Brain pericyte (primary cell): ENCODE results near the gene PCDHGA1.
A peak's percentile ranks its signal among the peaks of the same experiment; 100 is the strongest.
"Not testable (repeated sequence)": the region's sequence is repeated elsewhere in the genome, so short reads cannot be mapped to it uniquely, and the experiment has no call there.

Experiments used
- DNase-seq: peaks from one replicate; pipeline ENCODE4 v3.0.0-alpha.2; 2012; ENCODE audit warnings: low read depth, low spot score

PCDHGA1 gene

DNA sequence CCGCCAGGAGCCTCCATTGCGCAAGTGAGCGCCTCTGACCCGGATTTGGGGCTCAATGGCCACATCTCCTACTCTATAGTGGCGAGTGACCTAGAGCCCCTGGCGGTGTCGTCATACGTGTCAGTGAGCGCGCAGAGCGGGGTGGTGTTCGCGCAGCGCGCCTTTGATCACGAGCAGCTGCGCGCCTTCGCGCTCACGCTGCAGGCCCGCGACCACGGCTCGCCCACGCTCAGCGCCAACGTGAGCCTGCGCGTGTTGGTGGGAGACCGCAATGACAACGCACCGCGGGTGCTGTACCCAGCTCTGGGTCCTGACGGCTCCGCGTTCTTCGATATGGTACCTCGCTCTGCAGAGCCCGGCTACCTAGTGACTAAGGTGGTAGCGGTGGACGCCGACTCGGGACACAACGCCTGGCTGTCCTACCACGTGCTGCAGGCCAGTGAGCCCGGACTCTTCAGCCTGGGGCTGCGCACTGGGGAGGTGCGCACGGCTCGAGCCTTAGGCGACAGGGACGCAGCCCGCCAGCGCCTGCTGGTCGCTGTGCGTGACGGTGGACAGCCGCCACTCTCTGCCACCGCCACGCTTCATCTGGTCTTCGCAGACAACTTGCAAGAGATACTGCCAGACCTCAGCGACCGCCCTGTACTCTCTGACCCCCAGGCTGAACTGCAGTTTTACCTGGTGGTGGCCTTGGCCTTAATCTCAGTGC, 79.4 kb downstream of the PCDHGA1 start:
- DNase-seq = no peak

DNA sequence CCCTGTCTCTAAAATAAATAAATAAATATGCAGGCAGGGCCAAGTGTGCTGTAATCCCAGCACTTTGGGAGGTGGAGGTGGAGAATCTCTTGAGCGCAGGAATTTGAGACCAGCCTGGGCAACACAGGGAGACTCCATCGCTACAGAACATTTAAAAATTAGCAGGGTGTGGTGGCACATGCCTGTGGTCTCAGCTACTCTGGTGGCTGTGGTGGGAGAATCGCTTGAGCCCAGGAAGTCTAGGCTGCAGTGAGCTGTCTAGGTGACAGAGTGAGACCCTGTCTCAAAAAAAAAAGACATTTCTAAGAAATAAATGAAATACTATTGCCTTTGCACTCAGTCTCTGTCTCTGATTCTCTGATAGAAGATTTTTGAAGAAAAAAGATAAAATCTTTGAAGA, 81.3 kb downstream of the PCDHGA1 start:
- no peak for DNase-seq

- DNase-seq = no peak
Observed at GRCh38 chr5:141412854-141413539, 82.7 kb downstream of the PCDHGA1 start, which contains the start of gene PCDHGA10. Gene PCDHGA10, plus strand, starts transcription at chr5:141412987. Its CDS starts 189 bp downstream, at chr5:141413176.

DNA sequence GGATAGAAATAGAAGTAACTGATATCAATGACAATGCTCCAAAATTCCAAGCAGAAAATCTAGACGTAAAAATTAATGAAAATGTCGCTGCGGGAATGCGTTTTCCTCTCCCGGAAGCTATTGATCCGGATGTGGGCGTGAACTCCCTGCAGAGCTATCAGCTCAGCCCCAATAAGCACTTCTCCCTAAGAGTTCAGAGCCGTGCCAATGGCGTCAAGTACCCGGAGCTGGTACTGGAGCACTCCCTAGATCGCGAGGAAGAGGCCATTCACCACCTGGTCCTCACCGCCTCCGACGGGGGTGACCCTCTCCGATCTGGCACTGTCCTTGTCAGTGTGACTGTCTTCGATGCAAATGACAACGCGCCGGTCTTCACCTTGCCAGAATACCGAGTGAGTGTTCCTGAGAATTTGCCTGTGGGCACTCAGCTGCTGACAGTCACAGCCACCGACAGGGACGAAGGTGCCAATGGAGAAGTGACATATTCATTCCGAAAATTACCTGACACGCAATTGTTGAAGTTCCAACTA, 83.3 kb downstream of the PCDHGA1 start:
- DNase-seq = no peak

DNA sequence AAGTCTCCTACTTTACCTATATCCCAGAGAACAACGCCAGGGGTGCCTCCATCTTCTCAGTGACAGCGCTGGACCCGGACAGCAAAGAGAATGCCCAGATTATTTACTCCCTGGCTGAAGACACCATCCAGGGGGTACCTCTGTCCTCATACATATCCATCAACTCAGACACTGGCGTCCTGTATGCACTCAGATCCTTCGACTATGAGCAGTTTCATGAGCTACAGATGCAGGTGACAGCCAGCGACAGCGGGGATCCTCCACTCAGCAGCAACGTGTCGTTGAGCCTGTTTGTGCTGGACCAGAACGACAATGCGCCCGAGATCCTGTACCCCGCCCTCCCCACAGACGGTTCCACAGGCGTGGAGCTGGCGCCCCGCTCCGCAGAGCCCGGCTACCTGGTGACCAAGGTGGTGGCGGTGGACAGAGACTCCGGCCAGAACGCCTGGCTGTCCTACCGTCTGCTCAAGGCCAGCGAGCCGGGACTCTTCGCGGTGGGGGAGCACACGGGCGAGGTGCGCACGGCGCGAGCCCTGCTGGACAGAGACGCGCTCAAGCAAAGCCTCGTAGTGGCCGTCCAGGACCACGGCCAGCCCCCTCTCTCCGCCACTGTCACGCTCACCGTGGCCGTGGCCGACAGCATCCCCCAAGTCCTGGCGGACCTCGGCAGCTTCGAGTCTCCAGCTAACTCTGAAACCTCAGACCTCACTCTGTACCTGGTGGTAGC, 84.4 kb downstream of the PCDHGA1 start:
- DNase-seq = not testable (repeated sequence)

GRCh38 chr5:141415275-141415618, 84.9 kb downstream of the PCDHGA1 start:
- not testable (repeated sequence) for DNase-seq

DNA sequence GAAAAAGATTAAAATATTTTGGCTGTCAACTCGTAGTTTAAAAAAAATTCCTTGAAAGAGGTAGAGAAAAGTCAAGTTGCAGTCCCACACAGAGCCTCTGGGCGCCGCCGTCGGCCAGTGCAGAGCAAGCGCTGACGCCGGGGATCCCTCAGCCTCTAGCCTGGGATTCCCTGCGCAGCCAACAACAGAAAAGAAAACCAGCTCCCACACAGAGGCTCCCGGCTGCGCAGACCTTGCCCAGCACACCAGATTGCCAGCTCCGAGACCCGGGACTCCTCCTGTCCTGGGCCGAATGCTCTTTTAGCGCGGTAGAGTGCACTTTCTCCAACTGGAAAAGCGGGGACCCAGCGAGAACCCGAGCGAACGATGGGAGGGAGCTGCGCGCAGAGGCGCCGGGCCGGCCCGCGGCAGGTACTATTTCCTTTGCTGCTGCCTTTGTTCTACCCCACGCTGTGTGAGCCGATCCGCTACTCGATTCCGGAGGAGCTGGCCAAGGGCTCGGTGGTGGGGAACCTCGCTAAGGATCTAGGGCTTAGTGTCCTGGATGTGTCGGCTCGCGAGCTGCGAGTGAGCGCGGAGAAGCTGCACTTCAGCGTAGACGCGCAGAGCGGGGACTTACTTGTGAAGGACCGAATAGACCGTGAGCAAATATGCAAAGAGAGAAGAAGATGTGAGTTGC, 87.3 kb downstream of the PCDHGA1 start, which contains the start of gene PCDHGB7:
Gene PCDHGB7, plus strand, starts transcription at position 184 of the 679 bp plus-strand sequence. Its CDS starts 183 bp downstream, at position 367.
- DNase-seq = peak; percentile 18

DNA sequence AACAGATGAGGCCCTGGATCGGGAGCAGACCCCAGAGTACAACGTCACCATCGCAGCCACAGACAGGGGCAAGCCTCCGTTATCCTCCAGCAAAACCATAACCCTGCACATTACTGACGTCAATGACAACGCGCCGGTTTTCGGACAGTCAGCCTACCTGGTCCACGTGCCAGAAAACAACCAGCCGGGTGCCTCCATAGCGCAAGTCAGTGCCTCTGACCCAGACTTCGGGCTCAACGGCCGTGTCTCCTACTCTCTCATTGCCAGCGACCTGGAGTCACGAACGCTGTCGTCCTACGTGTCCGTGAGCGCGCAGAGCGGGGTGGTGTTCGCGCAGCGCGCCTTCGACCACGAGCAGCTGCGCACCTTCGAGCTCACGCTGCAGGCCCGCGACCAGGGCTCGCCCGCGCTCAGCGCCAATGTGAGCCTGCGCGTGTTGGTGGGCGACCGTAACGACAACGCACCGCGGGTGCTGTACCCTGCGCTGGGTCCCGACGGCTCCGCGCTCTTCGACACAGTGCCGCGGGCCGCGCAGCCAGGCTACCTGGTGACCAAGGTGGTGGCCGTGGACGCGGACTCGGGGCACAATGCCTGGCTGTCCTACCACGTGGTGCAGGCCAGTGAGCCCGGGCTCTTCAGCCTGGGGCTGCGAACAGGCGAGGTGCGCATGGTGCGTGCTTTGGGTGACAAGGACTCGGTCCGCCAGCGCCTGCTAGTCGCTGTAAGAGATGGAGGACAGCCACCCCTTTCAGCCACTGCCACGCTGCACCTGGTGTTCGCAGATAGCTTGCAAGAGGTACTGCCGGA, 89.0 kb downstream of the PCDHGA1 start:
- no peak for DNase-seq

DNA sequence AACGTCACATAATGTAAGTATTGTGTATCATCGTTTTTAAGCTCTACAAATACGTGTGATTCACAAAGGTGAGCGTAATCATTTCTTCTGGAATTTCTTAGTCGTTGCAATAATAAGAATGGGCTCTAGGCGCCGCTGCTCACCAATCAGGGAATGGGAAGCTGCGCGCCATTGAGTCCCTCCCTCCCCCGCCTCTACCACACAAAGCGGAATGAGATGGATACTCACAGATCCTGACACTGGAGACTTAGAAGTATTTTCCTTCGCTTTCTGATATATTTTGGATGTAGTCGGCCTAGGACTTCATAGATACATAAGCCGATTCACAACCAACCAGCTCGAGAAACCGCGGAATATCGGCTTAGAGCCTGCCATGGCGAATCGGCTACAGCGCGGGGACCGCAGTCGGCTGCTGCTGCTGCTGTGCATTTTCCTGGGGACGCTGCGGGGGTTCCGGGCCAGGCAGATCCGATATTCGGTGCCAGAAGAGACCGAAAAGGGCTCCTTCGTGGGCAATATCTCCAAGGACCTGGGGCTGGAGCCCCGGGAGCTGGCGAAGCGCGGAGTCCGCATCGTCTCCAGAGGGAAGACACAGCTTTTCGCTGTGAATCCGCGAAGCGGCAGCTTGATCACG, 90.7 kb downstream of the PCDHGA1 start, which contains the start of gene PCDHGA11:
Gene PCDHGA11, plus strand, starts transcription at position 197 of the 634 bp plus-strand sequence. Its CDS starts 177 bp downstream, at position 374.
- peak; percentile 10 for DNase-seq

- DNase-seq = no peak
Observed at GRCh38 chr5:141421489-141421855, 91.2 kb downstream of the PCDHGA1 start.

DNA sequence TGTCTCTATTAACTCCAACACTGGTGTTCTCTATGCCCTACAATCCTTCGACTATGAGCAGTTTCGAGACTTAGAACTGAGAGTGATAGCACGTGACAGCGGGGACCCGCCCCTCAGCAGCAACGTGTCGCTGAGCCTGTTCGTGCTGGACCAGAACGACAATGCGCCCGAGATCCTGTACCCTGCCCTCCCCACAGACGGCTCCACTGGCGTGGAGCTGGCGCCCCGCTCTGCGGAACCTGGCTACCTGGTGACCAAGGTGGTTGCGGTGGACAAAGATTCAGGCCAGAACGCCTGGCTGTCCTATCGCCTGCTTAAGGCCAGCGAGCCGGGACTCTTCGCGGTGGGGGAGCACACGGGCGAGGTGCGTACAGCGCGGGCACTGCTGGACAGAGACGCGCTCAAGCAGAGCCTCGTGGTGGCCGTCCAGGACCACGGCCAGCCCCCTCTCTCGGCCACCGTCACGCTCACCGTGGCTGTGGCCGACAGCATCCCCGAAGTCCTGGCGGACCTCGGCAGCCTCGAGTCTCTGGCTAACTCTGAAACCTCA, 92.5 kb downstream of the PCDHGA1 start:
- DNase-seq = no peak

DNA sequence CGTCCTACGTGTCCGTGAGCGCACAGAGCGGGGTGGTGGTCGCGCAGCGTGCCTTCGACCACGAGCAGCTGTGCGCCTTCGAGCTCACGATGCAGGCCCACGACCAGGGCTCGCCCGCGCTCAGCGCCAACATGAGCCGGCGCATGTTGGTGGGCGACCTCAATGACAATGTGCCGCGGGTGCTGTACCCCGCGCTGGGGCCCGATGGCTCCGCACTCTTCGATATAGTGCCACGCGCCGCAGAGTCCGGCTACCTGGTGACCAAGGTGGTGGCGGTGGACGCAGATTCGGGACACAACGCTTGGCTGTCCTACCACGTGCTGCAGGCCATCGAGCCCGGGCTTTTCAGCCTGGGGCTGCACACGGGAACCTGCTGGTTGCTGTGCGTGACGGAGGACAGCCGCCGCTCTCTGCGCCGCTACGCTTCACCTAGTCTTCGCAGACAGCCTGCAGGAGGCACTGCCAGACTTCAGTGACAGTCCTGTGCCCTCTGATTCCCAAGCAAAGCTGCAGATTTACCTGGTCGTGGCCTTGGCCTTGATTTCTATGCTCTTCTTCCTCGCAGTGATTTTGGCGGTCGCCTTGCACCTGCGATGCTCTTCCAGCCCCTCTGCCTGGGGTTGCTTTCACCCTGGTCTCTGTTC, 97.6 kb downstream of the PCDHGA1 start:
- DNase-seq = no peak

DNA sequence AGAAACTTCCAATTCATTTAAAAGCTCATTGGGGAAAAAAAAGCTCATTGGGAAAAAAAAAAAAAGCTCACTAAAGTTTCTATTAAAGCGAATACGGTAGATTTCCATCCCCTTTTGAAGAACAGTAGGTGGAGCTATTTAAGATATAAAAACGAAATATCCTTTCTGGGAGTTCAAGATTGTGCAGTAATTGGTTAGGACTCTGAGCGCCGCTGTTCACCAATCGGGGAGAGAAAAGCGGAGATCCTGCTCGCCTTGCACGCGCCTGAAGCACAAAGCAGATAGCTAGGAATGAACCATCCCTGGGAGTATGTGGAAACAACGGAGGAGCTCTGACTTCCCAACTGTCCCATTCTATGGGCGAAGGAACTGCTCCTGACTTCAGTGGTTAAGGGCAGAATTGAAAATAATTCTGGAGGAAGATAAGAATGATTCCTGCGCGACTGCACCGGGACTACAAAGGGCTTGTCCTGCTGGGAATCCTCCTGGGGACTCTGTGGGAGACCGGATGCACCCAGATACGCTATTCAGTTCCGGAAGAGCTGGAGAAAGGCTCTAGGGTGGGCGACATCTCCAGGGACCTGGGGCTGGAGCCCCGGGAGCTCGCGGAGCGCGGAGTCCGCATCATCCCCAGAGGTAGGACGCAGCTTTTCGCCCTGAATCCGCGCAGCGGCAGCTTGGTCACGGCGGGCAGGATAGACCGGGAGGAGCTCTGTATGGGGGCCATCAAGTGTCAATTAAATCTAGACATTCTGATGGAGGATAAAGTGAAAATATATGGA, 100.2 kb downstream of the PCDHGA1 start, which contains the start of gene PCDHGA12:
Gene PCDHGA12, plus strand, starts transcription at position 176 of the 782 bp plus-strand sequence. Its CDS starts 253 bp downstream, at position 429.
- DNase-seq = peak; percentile 68

- DNase-seq = no peak
Observed at GRCh38 chr5:141431286-141431685, 101.0 kb downstream of the PCDHGA1 start.

DNA sequence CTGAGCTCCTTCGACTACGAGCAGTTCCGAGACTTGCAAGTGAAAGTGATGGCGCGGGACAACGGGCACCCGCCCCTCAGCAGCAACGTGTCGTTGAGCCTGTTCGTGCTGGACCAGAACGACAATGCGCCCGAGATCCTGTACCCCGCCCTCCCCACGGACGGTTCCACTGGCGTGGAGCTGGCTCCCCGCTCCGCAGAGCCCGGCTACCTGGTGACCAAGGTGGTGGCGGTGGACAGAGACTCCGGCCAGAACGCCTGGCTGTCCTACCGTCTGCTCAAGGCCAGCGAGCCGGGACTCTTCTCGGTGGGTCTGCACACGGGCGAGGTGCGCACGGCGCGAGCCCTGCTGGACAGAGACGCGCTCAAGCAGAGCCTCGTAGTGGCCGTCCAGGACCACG, 102.0 kb downstream of the PCDHGA1 start:
- not testable (repeated sequence) for DNase-seq

DNA sequence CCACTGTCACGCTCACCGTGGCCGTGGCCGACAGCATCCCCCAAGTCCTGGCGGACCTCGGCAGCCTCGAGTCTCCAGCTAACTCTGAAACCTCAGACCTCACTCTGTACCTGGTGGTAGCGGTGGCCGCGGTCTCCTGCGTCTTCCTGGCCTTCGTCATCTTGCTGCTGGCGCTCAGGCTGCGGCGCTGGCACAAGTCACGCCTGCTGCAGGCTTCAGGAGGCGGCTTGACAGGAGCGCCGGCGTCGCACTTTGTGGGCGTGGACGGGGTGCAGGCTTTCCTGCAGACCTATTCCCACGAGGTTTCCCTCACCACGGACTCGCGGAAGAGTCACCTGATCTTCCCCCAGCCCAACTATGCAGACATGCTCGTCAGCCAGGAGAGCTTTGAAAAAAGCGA, 102.4 kb downstream of the PCDHGA1 start:
- DNase-seq = not testable (repeated sequence)

- DNase-seq = no peak
Observed at GRCh38 chr5:141434006-141434405, 103.7 kb downstream of the PCDHGA1 start.

- DNase-seq = no peak
Observed at GRCh38 chr5:141437221-141437620, 106.9 kb downstream of the PCDHGA1 start.
